Activated T-helper 9 cell treated with anti-CD3 and anti-CD28 coated beads, Interleukin-2, amount 50 U/mL, for 16 hours (primary cell): ENCODE results near the gene NEURL1B.
"Not testable (repeated sequence)": the region's sequence is repeated elsewhere in the genome, so short reads cannot be mapped to it uniquely, and the experiment has no call there.

Experiments used
- DNase-seq: peaks from one replicate; pipeline ENCODE4 v3.0.0-alpha.2; 2020; ENCODE audit warnings: low read depth

NEURL1B gene

DNA sequence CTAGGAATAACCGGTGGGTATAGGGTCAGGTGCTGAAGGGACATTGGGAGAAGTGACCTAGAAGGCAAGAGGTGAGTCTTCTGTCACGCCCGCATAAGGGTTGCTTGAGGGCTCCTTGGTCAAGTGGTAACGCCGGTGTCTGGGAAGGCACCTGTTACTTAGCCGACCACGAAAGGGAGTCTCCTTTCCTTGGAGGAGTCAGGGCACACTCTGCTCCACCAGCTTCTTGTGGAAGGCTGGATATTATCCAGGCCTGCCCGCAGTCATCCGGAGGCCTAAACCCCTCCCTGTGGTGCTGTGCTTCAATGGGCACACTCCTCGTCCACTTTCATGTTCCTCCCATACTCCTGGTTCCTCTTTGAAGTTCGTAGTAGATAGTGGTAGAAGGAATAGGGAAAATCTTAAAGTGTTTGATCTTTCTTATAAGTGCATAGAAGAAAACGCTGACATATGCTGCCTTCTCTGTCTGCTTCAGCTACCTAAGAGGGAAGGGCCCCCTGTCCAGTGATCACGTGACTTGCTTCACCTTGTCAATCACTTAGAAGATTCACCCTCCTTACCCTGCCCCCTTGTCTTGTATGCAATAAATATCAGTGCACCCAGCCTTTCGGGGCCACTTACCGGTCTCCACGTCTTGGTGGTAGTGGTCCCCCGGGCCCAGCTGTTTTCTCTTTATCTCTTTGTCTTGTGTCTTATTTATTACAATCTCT, 16.6 kb downstream of the NEURL1B start:
- DNase-seq, result not testable (repeated sequence)

DNA sequence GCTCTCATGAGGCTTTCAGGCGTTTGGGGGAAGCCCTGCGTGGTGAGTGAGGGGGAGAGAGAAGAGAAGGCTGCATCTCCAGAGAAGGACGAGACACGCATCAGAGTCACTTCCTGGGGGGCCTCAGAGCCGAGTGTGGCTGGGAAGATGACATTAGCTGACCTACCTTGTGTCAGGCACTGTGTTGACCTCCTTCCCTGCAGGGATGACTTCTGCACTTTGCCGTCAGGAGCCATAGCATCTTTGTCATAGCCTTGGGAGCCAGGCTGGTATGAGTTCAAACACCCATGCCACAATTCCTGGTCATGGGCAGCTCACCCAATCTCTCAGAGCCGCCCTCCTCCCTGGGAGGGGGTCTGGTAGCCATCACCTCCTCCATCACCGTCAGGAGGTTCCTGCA, 17.3 kb downstream of the NEURL1B start:
- no peak for DNase-seq

DNA sequence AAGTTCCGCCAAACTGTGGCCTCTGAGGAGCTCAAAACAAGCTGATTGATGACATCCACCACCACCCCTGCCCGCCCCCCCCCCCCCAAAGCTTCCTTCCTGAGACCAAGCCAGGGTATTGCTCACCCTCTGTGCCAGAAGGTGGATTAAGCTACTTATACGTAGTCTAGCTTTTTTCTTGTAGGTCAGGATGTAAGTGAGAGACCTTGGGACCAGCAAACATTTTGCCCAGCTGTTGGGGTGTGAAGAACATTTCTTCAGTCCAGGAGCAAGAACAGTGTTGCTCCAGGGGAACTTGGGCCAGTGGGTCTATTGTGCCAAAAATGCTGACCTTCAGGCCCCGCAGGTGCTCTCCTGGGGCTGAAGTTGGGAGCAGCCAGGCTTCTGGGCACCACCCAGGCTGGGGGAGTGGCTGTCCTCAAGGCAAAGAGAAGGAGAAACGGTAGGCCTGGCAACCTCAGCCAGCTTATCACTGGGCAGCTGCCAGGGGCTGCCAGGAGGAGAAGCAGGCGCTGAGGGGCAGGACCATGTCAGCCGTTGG, 18.0 kb downstream of the NEURL1B start:
- DNase-seq, result no peak

DNA sequence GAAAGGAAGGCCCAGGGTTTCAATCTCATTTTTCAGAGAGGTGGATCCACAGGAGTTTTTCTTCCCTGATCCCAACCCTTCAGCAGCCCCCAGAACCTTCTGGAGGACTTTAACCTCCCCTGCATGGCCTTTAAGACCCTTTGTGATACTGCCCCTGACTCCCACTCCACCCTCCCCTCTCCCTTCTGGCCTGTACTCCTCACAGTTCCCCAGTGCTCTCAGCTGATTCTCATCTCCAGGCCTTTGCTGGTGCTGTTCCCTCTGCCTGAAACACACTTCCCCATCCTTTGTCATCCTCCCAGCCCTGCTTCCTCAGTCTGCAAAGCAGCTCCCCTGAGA, 18.5 kb downstream of the NEURL1B start:
- DNase-seq, result no peak

DNA sequence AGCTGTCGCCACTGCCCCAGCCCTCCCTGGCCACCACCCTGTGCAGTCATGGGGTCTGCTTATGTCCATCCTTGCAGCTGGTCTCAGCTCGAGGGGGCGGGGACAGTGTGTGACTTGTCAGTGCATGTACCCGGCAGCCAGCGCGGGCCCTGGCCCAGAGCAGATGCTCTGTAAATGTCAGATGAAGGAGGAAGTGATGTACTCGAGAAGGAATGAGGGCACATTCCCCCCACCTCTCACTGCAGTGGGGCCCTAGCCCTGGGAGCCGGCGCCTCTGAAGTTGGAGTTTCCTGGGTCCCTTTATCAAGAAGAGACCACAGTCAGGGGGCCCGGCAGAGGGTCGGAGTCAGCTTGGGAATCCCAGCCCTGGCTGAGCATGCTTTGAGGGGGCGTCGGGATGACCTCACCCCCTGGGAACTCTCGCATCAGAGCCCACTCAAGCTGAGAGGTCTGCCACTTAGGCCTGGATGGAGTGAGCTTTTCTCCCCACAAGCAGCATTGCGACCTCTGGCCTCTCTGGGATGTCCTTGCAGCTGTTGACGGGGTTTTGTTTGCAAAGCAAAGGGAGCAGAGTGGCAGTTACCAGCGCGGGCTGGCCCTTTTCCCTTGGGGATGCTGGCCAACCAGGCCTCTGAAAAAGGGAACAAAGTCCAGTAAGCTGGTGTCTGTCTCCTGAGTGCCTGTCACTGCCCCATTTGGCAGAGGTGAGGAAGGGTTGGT, 19.0 kb downstream of the NEURL1B start:
- DNase-seq, result no peak

DNA sequence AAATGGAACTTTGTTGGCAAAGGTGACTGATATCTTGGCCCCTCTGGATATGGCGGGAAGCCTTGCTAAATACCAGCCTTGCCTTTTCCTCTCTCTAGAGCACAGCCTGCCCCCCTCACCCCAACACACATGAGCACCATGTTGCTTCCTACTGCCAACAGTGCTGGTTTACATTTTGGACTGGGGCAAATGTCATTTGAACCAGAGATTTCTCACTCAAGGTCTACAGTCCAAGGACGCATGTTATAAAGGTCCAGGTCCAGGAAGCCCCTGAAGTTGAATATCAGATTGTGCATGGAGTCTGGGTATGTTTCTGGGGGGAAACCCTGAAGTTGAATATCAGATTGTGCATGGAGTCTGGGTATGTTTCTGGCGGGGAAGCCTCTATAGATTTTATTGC, 19.9 kb downstream of the NEURL1B start:
- DNase-seq, result no peak

DNA sequence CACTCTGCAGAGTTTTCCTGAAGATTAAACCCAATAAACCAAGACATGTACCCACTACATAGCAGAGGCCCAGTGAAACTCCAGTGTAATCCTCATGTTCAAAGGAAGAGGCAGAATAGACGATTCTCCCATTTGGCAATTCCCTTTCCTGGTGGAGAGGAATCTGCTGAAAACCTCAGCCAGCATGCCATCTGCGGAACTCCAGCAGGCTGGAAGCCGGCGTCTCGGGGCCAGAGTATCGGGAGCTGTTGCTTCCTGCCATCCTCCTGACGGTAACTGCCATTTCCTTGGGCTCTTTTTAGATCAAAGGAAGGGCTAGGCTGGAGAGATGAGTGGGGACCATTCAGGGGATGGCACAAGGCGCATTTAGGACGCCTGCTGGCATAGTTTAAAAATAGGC, 20.5 kb downstream of the NEURL1B start:
- no peak for DNase-seq

DNA sequence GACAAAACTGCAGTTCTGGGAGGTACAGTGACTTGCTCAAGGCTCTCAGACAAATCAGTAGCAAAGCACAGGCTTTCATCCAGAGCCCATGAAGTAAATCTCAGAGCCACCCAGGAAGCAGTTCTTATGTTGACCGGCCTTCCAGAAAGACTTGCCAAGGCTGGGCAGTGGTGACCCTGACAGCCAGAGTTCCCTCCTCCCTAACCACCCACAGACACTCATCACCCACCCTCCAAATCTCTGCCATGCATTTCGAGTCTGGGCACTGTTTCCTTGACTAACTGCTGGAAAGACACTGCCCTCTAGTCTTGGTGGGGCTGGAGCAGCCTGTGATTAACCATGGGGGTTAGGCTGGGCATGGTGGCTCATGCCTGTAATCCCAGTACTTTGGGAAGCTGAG, 21.5 kb downstream of the NEURL1B start:
- no peak for DNase-seq

DNA sequence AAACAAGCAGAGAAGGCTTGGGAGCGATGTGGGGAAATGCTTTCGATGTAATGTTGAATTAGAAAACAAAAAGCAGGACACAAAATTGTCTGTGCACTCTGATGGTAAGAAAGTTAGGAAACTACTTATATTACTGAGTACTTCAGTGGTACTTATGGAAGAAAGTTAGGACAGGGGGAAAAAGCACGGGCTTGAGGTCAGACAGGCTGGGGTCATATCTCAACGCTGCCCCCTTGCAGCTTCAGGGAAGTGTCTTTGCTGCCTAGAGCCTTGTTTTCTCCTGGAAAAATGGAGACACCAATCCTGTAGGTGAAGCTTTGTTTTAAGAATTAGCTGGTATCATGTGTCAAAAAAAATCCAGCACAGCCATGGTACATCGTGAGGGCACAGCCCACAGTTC, 23.0 kb downstream of the NEURL1B start:
- no peak for DNase-seq

DNA sequence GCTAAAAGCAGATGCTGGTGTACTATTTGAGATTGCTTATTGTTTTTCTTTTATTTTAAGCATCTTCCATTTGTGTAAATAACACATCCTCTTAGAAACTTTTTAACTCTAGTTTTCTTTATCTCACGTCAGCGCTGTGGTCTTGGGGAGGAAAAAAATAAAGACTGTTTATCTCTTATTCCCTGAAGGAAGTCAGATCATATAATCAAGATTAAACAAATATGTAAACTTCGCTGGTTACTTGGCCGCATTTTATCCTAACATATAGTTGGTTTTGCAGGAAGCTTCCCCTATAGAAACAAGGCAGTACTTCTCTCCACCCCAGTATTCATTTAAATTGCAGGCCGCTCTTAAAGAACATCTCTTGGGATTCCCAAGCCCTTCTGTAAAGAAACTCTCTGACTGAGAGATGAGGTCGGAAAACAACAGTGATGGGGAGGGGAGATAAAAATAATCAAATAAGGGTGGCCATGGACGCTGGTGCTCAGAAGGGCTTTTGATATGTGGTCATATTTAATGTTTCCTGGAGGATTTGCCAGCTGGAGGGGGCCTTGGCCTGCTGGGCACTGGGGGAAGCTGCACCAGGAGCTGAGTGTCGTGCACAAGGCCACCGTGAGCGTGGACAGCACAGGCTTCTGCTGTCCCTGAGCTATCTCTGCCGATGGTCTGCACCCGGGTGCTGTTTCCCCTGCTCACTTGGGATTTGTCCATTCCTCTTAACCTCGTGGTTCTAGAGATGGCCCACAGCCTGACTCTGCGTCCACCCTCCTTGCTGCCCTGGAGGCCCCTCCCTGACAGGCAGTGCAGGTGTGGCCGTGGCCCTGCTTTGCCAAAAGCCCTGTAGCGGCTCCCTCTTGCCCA, 23.8 kb downstream of the NEURL1B start:
- no peak for DNase-seq

DNA sequence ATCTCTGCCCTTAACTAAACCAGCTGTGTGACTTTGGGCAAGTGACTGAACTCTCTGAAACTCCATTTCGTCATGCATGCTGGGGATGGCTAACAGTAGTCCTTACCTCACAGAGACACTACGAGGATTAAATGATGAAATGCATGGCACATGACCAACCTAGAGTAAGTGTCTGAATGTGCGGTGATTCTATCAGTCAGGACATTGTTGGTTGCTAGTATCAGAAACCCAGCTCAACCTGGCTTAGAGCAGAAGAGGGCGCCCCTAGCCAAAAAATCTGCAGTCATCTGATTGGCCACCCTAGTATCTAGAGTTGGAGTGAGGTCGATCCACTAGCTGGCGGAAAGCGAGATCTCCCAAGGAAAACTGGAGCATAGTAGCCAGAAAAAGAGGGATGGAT, 25.2 kb downstream of the NEURL1B start:
- no peak for DNase-seq

DNA sequence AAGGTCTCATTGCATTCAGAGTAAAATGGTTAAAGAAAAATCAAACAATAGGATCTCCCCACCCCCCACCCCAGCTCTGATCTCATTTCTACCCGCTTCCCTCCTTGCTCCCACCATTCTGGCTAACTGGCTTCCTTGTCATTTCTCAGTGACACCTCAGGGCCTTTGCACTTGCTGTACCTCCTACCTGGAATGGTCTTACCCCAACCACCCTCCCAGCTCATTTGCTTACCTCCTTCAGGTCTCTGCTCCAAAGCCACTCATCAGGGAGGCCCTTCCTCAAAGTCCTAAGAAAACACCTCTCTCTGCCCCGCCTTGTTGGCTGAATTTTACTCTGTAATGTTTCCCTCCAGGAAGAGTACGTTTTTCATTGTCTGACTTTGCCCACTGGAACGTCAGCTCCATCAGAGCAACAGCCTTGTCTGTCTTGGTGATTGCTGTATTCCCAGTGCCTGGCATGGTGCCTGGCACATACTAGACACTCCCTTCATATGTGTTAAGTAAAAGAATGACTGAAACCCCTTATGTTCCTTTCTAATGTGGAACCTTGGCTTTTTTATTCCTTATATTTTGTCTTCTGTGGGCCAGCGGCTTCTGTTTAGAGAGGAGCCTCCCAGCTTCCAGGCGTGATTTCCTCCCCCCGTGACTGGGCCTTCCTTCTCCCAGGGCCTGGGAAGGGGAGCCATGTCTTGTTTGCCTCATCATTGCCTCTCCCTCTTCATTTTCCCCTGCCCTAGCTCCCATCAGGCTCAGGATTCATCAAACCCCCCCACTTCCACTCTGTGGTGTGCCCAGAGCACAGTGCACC, 26.9 kb downstream of the NEURL1B start:
- no peak for DNase-seq

DNA sequence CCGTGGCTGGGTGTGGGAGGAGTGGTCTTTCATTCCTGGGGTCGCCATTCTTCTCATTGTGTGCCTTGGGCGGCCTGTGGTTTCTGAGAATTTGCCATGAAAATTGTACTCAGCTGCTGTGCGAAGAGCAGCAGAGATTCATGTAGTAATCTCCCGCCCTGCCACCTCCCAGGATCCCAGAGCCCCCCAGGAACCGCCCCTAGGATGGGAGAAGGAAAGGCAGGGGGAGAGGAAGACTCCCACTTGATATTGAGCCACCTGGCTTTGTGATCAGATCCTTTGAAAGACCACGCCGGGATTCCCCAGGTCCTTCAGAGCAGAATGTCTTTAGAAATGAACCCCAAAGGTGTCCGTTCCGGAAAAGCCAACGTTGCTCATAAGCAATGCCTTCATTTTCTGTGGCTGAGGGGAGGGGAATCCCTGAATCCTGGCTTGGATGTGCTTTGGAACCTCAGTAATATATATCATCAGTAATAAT, 27.6 kb downstream of the NEURL1B start:
- DNase-seq, result no peak

DNA sequence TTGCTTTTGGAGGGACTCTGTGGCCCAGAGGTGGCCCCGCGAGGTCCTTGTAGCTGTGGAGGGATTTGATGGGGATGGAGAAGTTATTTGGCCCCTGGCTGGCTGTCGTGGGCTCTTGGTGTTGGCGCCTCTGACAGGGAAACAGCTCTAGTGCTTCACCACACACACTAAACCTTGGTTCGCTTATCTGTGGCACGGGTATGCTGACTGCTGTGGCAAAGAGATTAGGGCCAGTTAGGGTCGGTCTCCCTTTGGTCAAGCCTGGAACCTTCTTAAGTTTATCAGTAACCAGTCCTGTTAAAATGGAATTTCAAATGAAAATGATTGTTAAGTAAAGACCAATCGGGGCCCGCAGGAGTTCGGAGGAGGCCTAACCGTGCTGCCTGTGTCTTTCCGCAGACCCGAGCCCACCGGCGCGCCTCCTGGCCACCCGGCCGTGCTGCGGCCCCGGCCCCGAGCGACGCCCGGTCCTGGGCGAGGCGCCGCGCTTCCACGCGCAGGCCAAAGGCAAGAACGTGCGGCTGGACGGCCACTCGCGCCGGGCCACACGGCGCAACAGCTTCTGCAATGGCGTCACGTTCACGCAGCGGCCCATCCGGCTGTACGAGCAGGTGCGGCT, 28.4 kb downstream of the NEURL1B start:
- DNase-seq, result no peak

DNA sequence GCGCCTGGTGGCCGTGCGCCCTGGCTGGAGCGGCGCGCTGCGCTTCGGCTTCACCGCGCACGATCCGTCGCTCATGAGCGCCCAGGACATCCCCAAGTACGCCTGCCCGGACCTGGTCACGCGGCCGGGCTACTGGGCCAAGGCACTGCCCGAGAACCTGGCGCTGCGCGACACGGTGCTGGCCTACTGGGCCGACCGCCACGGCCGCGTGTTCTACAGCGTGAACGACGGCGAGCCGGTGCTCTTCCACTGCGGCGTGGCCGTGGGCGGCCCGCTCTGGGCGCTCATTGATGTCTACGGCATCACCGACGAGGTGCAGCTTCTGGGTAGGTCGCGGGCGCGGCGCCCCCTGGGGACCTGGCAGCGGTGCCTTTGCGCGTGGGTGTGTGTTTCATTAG, 28.9 kb downstream of the NEURL1B start:
- DNase-seq, result no peak

DNA sequence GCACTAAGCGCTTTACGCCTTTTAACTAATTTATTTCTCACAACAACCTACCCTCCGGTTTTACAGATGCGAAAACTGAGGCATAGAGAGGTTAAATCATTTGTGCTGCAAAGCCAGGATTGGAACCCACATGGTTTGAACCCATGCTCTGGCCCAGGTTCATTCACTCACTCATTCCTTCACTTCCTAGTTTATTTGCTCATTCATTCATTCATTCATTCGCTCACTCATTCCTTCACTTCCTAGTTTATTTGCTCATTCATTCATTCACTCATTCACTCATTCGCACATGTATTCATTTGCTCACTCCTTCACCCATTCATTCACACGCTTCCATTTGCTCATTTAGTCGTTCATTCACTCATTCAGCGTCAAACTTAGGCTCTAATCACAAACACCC, 29.4 kb downstream of the NEURL1B start:
- DNase-seq, result no peak

DNA sequence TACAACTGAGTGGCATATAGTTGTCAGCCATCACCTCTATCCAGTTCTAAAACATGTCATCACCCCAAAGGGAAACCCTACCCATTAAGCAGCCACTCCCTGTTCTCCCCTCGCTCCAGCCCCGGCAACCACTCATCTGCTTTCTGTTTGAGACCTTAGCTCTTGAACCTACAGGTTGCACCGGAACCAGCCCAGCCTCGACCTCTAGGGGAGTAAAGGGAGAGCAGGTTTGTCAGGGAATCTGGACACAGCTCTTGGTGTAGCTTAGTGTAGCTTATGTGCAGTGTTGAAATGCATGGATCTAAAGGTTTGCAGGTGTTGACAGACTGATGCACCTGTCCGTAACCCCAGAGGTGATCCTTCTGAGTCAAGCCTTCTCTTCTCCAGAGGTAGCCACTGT, 30.0 kb downstream of the NEURL1B start:
- no peak for DNase-seq

DNA sequence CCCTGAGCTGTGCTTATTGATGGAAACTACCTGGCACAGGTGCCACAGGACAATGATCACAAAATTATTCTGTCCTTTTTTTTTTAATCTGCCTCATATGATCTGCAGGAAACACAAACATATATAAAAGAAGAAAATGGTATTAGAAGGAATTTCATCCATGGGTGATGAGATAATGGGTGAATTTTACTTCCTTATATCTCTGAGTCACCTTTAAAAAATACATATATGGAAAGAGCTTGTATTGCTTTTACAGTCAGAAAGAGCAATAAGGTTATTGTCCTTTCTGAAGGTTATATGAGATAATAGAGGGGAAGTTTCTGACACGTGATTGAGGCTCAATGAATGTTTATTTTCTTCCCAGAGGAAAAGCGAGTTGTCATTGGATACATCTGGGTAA, 31.6 kb downstream of the NEURL1B start:
- DNase-seq, result no peak

DNA sequence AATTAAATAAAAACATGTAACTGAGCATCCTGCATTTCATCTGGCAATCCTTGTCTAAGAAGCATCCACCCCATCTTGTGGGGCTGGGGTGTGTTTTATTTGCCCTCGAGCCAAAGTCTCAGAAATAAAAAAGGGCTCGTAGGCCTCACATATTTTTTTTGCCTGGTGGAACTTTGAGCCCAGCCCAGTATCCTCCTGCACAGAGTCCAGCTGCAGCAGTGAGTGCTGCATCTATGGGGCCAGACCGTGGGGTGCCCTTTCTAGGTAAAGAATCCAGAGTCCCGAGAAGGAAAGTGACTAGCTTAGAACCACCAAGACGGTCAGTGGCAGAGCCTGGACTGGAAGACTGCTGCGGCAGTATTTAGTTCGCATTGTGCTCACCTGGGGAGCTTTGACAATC, 33.1 kb downstream of the NEURL1B start:
- no peak for DNase-seq

DNA sequence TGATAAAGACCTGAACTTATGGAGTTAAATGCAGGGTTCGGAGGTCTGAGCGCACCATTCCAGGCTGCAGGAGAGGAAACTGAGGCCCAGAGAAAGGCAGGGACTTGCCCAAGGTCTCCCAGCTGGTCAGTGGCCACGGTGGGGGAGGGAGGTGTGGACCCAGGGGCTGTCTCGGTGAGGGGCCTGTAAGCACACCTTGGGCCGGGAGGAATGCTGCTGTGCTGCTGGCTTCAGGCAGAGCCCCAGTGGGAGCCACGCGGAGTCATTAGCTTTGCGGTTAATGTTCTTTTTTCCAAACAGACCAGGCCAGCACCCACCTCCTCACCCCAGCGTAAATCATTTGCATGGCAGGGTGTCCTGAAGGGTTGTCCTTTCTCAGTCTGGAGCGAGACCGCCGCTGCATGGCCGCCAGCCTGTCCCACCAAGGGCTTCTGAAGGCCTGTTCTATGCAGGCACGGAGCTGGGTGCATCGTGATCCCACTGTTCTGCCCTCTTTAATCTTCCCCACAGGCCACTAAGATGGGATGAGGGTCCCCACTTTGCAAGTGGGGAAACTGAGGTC, 35.9 kb downstream of the NEURL1B start:
- DNase-seq, result no peak

DNA sequence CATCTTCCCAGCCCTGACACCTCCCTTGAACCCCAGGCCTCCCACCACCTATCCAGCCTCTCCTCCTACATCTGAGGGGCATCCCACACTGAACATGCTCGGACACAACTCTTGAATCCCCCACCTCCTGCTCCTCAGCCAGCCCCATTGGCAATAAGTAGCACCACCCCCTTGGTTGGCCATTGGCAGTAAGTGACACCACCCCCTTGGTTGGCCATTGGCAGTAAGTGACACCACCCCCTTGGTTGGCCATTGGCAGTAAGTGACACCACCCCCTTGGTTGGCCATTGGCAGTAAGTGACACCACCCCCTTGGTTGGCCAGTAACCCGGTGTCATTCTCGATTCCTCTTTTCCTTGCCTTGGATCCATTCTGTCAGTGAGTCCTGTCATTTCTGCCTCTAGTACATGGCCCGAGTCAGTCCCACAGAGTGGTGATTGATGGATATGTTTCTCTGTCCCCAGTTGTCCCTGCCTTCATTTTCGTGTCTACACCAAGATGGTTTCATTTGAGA, 37.4 kb downstream of the NEURL1B start:
- not testable (repeated sequence) for DNase-seq
